ENCODE data around the gene ALG14.
"Not testable (repeated sequence)": the region's sequence is repeated elsewhere in the genome, so short reads cannot be mapped to it uniquely, and the experiment has no call there.

ALG14 gene

GRCh38 chr1:95086949-95087533 is 14.3 kb upstream of the ALG14 start:
- peak; percentile 4 to 78 for DNase-seq

GRCh38 chr1:95085376-95085775 is 12.6 kb upstream of the ALG14 start:
- DNase-seq = no peak

- peak in 1 of 2 experiments; percentile 22 for DNase-seq
These were observed 11.8 kb upstream of the ALG14 start for GRCh38 chr1:95084317-95085176.

GRCh38 chr1:95080879-95081278 is 8.1 kb upstream of the ALG14 start:
- no peak for DNase-seq

GRCh38 chr1:95080446-95080845 is 7.7 kb upstream of the ALG14 start:
- DNase-seq = no peak

GRCh38 chr1:95076034-95076433 is 3.3 kb upstream of the ALG14 start:
- DNase-seq = no peak

GRCh38 chr1:95073446-95073845 is 695 bp upstream of the ALG14 start:
- no peak for DNase-seq

- no peak for DNase-seq
These were observed 634 bp downstream of the ALG14 start for GRCh38 chr1:95072117-95072516.

GRCh38 chr1:95071539-95071938 is 1.2 kb downstream of the ALG14 start:
- no peak for DNase-seq

GRCh38 chr1:95069710-95070093 is 3.0 kb downstream of the ALG14 start:
- DNase-seq = no peak

GRCh38 chr1:95068956-95069709 is 3.6 kb downstream of the ALG14 start:
- DNase-seq = no peak

GRCh38 chr1:95067568-95067967 is 5.2 kb downstream of the ALG14 start:
- no peak for DNase-seq

GRCh38 chr1:95067062-95067461 is 5.7 kb downstream of the ALG14 start:
- no peak for DNase-seq

- DNase-seq = no peak
These were observed 11.2 kb downstream of the ALG14 start for GRCh38 chr1:95061445-95062006.

GRCh38 chr1:95058974-95059373 is 13.8 kb downstream of the ALG14 start:
- no peak for DNase-seq

GRCh38 chr1:95057351-95057750 is 15.4 kb downstream of the ALG14 start:
- DNase-seq = no peak

- no peak for DNase-seq
These were observed 22.8 kb downstream of the ALG14 start for GRCh38 chr1:95049935-95050334.

GRCh38 chr1:95048317-95048716 is 24.4 kb downstream of the ALG14 start:
- no peak for DNase-seq

- DNase-seq = not testable (repeated sequence)
These were observed 25.1 kb downstream of the ALG14 start for GRCh38 chr1:95047624-95048023.

- no peak for DNase-seq
These were observed 26.4 kb downstream of the ALG14 start for GRCh38 chr1:95046359-95046758.

- peak; percentile 26 to 79 for DNase-seq
These were observed 29.4 kb downstream of the ALG14 start for GRCh38 chr1:95043141-95043980.

GRCh38 chr1:95042286-95042685 is 30.5 kb downstream of the ALG14 start:
- no peak for DNase-seq
